SK-N-SH treated with all-trans-retinoic acid at 6 μM for 48 hours (cell line): ENCODE measurements around the gene TMPRSS6.

Experiments used
- ARNTL ChIP-seq: fragments of 450-650 bp; formaldehyde crosslinking; IDR thresholded peaks from 2 replicates; pipeline ENCODE4 v1.5.0; 2020; ENCODE audit warnings: low read depth, mild to moderate bottlenecking, moderate library complexity, borderline replicate concordance
- ISL1 ChIP-seq: fragments of 250-450 bp; sonication (Bioruptor Pico); IDR thresholded peaks from 2 replicates; pipeline ENCODE4 v2.1.2; 2022; ENCODE audit warnings: mild to moderate bottlenecking, moderate library complexity
- TCF4 ChIP-seq: fragments of 250-450 bp; sonication (Bioruptor Pico); IDR thresholded peaks from 2 replicates; pipeline ENCODE4 v1.8.0; 2021; ENCODE audit warnings: mild to moderate bottlenecking, moderate library complexity, borderline replicate concordance
- TF ChIP-seq, protein P1 (sequence below): fragments of 250-450 bp; sonication (Bioruptor Pico); IDR thresholded peaks from 2 replicates; pipeline ENCODE4 v1.8.0; 2020; ENCODE audit warnings: mild to moderate bottlenecking, moderate library complexity, borderline replicate concordance

- TF ChIP-seq TCF4 (CRISPR knock-in tag), result no peak
- TF ChIP-seq ISL1 (CRISPR knock-in tag), result no peak
- TF ChIP-seq, protein P1, sequence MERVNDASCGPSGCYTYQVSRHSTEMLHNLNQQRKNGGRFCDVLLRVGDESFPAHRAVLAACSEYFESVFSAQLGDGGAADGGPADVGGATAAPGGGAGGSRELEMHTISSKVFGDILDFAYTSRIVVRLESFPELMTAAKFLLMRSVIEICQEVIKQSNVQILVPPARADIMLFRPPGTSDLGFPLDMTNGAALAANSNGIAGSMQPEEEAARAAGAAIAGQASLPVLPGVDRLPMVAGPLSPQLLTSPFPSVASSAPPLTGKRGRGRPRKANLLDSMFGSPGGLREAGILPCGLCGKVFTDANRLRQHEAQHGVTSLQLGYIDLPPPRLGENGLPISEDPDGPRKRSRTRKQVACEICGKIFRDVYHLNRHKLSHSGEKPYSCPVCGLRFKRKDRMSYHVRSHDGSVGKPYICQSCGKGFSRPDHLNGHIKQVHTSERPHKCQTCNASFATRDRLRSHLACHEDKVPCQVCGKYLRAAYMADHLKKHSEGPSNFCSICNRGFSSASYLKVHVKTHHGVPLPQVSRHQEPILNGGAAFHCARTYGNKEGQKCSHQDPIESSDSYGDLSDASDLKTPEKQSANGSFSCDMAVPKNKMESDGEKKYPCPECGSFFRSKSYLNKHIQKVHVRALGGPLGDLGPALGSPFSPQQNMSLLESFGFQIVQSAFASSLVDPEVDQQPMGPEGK (CRISPR knock-in tag), result no peak
- TF ChIP-seq ARNTL (CRISPR knock-in tag), result no peak
Measured at GRCh38 chr22:37111156-37111717, 1.7 kb upstream of the TMPRSS6 start.
